Endothelial cell of umbilical vein (primary cell): Measurements from ENCODE around the gene ESYT2. TPM values are rescaled to one million over a fixed set of nuclear protein-coding genes. Genes with fewer than 3 reads are reported as not detected.

Experiments
- BruUV-seq: library from RNA; stranded (reverse); fragments of 400-500 nt; replicated peaks from 2 replicates; lab custom pipeline; 2021; lab: Mats Ljungman, UMichigan
- CTCF ChIA-PET: fragments of 300-600, 350-600 bp; sonication (Branson Sonifier 250); formaldehyde crosslinking; loops from one replicate; lab custom pipeline; 2021; ENCODE audit warnings: antibody characterized with exemption, inconsistent platforms; lab: Charles Lee
- POLR2A ChIA-PET: fragments of 300-600, 350-600 bp; sonication (Branson Sonifier 250); formaldehyde crosslinking; loops from one replicate; lab custom pipeline; 2021; ENCODE audit warnings: antibody characterized with exemption, inconsistent platforms; lab: Charles Lee
- DNase-seq: peaks from one replicate; pipeline ENCODE4 v3.0.0-alpha.2; 2011; ENCODE audit warnings: low read depth, low spot score
- FAIRE-seq: peaks from 2 replicates; lab custom pipeline; 2011; peaks lifted over from hg19 to GRCh38; lab: Jason Lieb, UNC
- H2AFZ ChIP-seq: 2 replicates; pipeline ENCODE4 v1.6.0; 2012; ENCODE audit warnings: low read depth, low read length, control low read depth, inconsistent platforms
- H3K27ac ChIP-seq: 2 replicates; pipeline ENCODE4 v1.5.1; 2011; ENCODE audit warnings: low read depth, mild to moderate bottlenecking, control low read depth, low read length, moderate library complexity; ENCODE audit not compliant: insufficient read depth
- H3K27me3 ChIP-seq, 2 experiments: 2 replicates each; pipeline versions ENCODE4 v1.6.0 to v1.6.1; 2011; ENCODE audit warnings: low read length in 2 of 2, mixed read lengths in 1 of 2; ENCODE audit not compliant: control insufficient read depth in 2 of 2, insufficient read depth in 2 of 2
- H3K36me3 ChIP-seq, 2 experiments: 2 replicates in 1 of 2; 3 replicates in 1 of 2; pipeline ENCODE4 v1.5.1; 2011; ENCODE audit warnings: low read length in 2 of 2, mild to moderate bottlenecking in 1 of 2, moderate library complexity in 1 of 2; ENCODE audit not compliant: control insufficient read depth in 2 of 2, insufficient read depth in 2 of 2; ENCODE audit errors: extremely low read depth in 1 of 2
- H3K4me1 ChIP-seq: 3 replicates; pipeline ENCODE4 v1.5.1; 2011; ENCODE audit warnings: mild to moderate bottlenecking, low read length; ENCODE audit not compliant: control insufficient read depth, insufficient read depth; ENCODE audit errors: extremely low read depth
- H3K4me2 ChIP-seq: 2 replicates; pipeline ENCODE4 v1.6.1; 2011; ENCODE audit warnings: low read length, control low read depth, mixed read lengths; ENCODE audit not compliant: insufficient read depth
- H3K4me3 ChIP-seq, 3 experiments: fragments of 200-600 bp in 1 of 3; sonication (generic), shearing (Covaris generic) in 1 of 3; replicated peaks in 1 of 3; 2 replicates each; pipeline ENCODE4 v1.5.1; 2011 to 2016; ENCODE audit warnings: control low read depth in 3 of 3, low read length in 3 of 3, mild to moderate bottlenecking in 2 of 3, inconsistent platforms in 1 of 3, low read depth in 1 of 3, moderate library complexity in 1 of 3; ENCODE audit not compliant: insufficient read depth in 1 of 3
- H3K79me2 ChIP-seq: 2 replicates; pipeline ENCODE4 v1.6.0; 2012; ENCODE audit warnings: low read length, inconsistent platforms; ENCODE audit not compliant: control insufficient read depth, insufficient read depth
- H3K9ac ChIP-seq: replicated peaks from 2 replicates; pipeline ENCODE3; 2011; ENCODE audit warnings: low read length, control low read depth; ENCODE audit not compliant: insufficient read depth; ENCODE audit errors: extremely low read depth
- H3K9me1 ChIP-seq: replicated peaks from 3 replicates; pipeline ENCODE4 v1.6.0; 2011; ENCODE audit warnings: mild to moderate bottlenecking, low read length; ENCODE audit not compliant: control insufficient read depth, insufficient read depth; ENCODE audit errors: extremely low read depth
- H3K9me3 ChIP-seq: replicated peaks from 2 replicates; pipeline ENCODE4 v1.5.1; 2012; ENCODE audit warnings: low read length, inconsistent platforms; ENCODE audit not compliant: control insufficient read depth, insufficient read depth
- H4K20me1 ChIP-seq: replicated peaks from 2 replicates; pipeline ENCODE3; 2011; ENCODE audit warnings: mild to moderate bottlenecking, low read length; ENCODE audit not compliant: control insufficient read depth, insufficient read depth; ENCODE audit errors: extremely low read depth
- EZH2 ChIP-seq: IDR thresholded peaks from 2 replicates; pipeline ENCODE4 v1.6.1; 2012; ENCODE audit warnings: borderline replicate concordance, low read depth, mild to moderate bottlenecking, moderate library complexity, low read length, inconsistent platforms; ENCODE audit not compliant: severe bottlenecking
- FOS ChIP-seq: IDR thresholded peaks from 2 replicates; pipeline ENCODE4 v1.6.1; 2011; ENCODE audit warnings: mild to moderate bottlenecking, low read length, moderate library complexity, borderline replicate concordance; ENCODE audit not compliant: insufficient read depth
- GATA2 ChIP-seq: IDR thresholded peaks from 2 replicates; pipeline ENCODE4 v1.7.0; 2011; ENCODE audit warnings: low read depth, mild to moderate bottlenecking, moderate library complexity, mixed read lengths, low read length; ENCODE audit not compliant: insufficient read length, insufficient read depth
- JUN ChIP-seq: IDR thresholded peaks from 2 replicates; pipeline ENCODE4 v1.6.1; 2011; ENCODE audit warnings: borderline replicate concordance, low read depth; ENCODE audit not compliant: insufficient read length, insufficient read depth
- MYC ChIP-seq: IDR thresholded peaks from one replicate; pipeline ENCODE4 v1.6.1; 2011; ENCODE audit warnings: mild to moderate bottlenecking, low read depth, low read length
- POLR2A ChIP-seq: IDR thresholded peaks from 2 replicates; pipeline ENCODE4 v1.6.1; 2012; ENCODE audit warnings: low read depth, mild to moderate bottlenecking, control low read depth, low read length
- POLR2AphosphoS5 ChIP-seq: IDR thresholded peaks from 2 replicates; pipeline ENCODE4 v1.6.1; 2012; ENCODE audit warnings: low read depth, mild to moderate bottlenecking, control low read depth, low read length, moderate library complexity; ENCODE audit not compliant: insufficient read depth
- dilution Hi-C: fragments of 300-500 bp; cut with MboI; formaldehyde crosslinking; loops from one replicate; pipeline ENCODE4 v1.15.0; 2019; ENCODE audit warnings: low sequenced_read_pairs; ENCODE audit not compliant: extremely low pct_ligation_motif_present
- intact Hi-C: fragments of 100-400 bp; cut with micrococcal nuclease; formaldehyde crosslinking; loops from one replicate; pipeline ENCODE4 v1.10.0; 2022
- polyA plus RNA-seq, 4 experiments: library from polyadenylated mRNA; depleted of rRNA in 3 of 4; stranded (reverse) in 3 of 4; unstranded in 1 of 4; fragments of >200 nt; gene quantifications; 2 replicates each; pipeline versions ENCODE4 v1.2.1 to v1.2.3, GENCODE V29; 2011 to 2012; ENCODE audit warnings: missing spikeins in 1 of 4
- total RNA-seq: library from RNA; stranded (reverse); gene quantifications from 2 replicates; pipeline ENCODE4 v1.2.3, GENCODE V29; 2021
- TF ChIP-seq, protein P1 (sequence below): IDR thresholded peaks from 2 replicates; pipeline ENCODE4 v1.6.1; 2011; ENCODE audit not compliant: insufficient read depth, insufficient read length
- TF ChIP-seq, protein P2 (sequence below), 2 donors: IDR thresholded peaks; 1 replicate in 1 of 2; 2 replicates in 1 of 2; pipeline ENCODE4 v1.5.1; 2011; ENCODE audit warnings: low read length in 2 of 2, mild to moderate bottlenecking in 2 of 2, moderate library complexity in 2 of 2, control low read depth in 1 of 2, inconsistent platforms in 1 of 2, low read depth in 1 of 2; ENCODE audit not compliant: insufficient read depth in 1 of 2; ENCODE audit errors: extremely low read depth in 1 of 2

Gene ESYT2
- total and polyA plus RNA-seq, 2 donors (not counting 3 experiments of a cell fraction or from before 2014, with no cell fraction given) = 18.8 to 46.6 TPM

DNA sequence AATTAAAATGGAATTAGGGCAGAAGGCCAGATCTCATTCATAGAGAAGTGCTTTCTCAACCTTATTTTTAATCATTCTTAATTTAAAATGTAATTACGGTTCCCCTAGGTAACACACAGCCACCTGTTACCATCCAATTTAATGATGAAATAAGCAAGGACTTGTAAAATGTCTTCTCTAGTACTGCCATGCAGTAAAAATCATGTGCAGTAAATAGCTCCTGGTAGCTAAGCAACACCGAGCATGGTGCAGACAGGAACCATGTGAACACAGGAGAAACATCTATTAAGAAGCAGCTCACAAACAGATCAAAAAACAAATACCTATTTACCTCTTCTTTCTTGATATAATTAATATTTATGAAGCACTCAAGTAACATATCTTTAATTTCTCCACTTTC, 139.8 kb downstream of the ESYT2 start:
- H4K20me1 ChIP-seq = no peaks in the 10 kb centered on the region
- TF ChIP-seq POLR2A (no peak), EZH2 (no peak), POLR2AphosphoS5 (no peak), GATA2 (no peak), JUN (no peak), MYC (no peak), FOS (no peak)
- TF ChIP-seq, protein P1, sequence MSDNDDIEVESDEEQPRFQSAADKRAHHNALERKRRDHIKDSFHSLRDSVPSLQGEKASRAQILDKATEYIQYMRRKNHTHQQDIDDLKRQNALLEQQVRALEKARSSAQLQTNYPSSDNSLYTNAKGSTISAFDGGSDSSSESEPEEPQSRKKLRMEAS = no peak
- TF ChIP-seq, protein P2, sequence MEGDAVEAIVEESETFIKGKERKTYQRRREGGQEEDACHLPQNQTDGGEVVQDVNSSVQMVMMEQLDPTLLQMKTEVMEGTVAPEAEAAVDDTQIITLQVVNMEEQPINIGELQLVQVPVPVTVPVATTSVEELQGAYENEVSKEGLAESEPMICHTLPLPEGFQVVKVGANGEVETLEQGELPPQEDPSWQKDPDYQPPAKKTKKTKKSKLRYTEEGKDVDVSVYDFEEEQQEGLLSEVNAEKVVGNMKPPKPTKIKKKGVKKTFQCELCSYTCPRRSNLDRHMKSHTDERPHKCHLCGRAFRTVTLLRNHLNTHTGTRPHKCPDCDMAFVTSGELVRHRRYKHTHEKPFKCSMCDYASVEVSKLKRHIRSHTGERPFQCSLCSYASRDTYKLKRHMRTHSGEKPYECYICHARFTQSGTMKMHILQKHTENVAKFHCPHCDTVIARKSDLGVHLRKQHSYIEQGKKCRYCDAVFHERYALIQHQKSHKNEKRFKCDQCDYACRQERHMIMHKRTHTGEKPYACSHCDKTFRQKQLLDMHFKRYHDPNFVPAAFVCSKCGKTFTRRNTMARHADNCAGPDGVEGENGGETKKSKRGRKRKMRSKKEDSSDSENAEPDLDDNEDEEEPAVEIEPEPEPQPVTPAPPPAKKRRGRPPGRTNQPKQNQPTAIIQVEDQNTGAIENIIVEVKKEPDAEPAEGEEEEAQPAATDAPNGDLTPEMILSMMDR (IDR thresholded peaks at IDR 0.05; ENCODE audit: extremely low read depth in 1 of 2, insufficient read depth in 1 of 2, low read depth in 1 of 2, low read length in 2 of 2) = no peak
- H3K9me3 ChIP-seq = no peaks in the 10 kb centered on the region
- intact Hi-C loops (no loop called here), dilution Hi-C loops (no loop called here)
- no peaks in the 10 kb centered on the region for H3K27me3 ChIP-seq
- H3K4me1 ChIP-seq = no peaks in the 10 kb centered on the region
- no peaks in the 10 kb centered on the region for H3K9me1 ChIP-seq
- H3K4me3 ChIP-seq = no peak overlapping the region
- H2AFZ ChIP-seq = no peak overlapping the region
- DNase-seq (no peak), FAIRE-seq (no peak)
- H3K9ac ChIP-seq = no peak overlapping the region
- H3K79me2 ChIP-seq = peaks cover 13% of the 10 kb centered on the region
- peaks cover 0 to 15% of the 10 kb centered on the region in 2 experiments for H3K36me3 ChIP-seq
- H3K27ac ChIP-seq = no peak overlapping the region
- ChIA-PET CTCF (interaction anchor here (1.0 to 3.4 kb wide), 3 partner anchors 8 to 288 kb away, joined by 3 to 23 read pairs (median 3); no protein-coding TSS in a partner anchor), POLR2A (no interaction called here)
- BruUV-seq = no TSS peak
- no peak overlapping the region for H3K4me2 ChIP-seq
